Stimulated activated naive B cell treated with anti-CD40 and anti-IgM and Interleukin-4, amounts not matched to agents 10 μg/mL and 1 μg/mL and 100 μg/mL, for 72 hours (primary cell): ENCODE measurements around the gene TNIP1.
A peak's percentile ranks its signal among the peaks of the same experiment; 100 is the strongest.

Experiments
- ATAC-seq, 2 donors: fragments of 150-1000 bp; cut with Tn5 transposase; replicated peaks; 2 replicates each; pipeline ENCODE4 v1.10.0; 2021; ENCODE audit warnings: moderate library complexity in 1 of 2
- DNase-seq: peaks from one replicate; pipeline ENCODE4 v3.0.0; 2021
- H3K27ac Mint-ChIP-seq: one replicate; pipeline ENCODE4 v1.8.0; 2022; ENCODE audit warnings: mild to moderate bottlenecking, mixed read lengths
- H3K27me3 Mint-ChIP-seq, 2 donors: one replicate each; pipeline ENCODE4 v1.8.0; 2022; ENCODE audit warnings: mixed read lengths in 2 of 2
- H3K36me3 Mint-ChIP-seq, 2 donors: one replicate each; pipeline ENCODE4 v1.8.0; 2022; ENCODE audit warnings: mixed read lengths in 2 of 2, mild to moderate bottlenecking in 1 of 2
- H3K4me1 Mint-ChIP-seq, 2 donors: one replicate each; pipeline ENCODE4 v1.8.0; 2022; ENCODE audit warnings: mixed read lengths in 2 of 2, mild to moderate bottlenecking in 1 of 2
- H3K4me3 Mint-ChIP-seq, 2 donors: one replicate each; pipeline ENCODE4 v1.8.0; 2022; ENCODE audit warnings: mild to moderate bottlenecking in 2 of 2, mixed read lengths in 2 of 2, moderate library complexity in 1 of 2
- H3K9me3 Mint-ChIP-seq, 2 donors: one replicate each; pipeline ENCODE4 v1.8.0; 2022; ENCODE audit warnings: mixed read lengths in 2 of 2, mild to moderate bottlenecking in 1 of 2

The TNIP1 gene

DNA sequence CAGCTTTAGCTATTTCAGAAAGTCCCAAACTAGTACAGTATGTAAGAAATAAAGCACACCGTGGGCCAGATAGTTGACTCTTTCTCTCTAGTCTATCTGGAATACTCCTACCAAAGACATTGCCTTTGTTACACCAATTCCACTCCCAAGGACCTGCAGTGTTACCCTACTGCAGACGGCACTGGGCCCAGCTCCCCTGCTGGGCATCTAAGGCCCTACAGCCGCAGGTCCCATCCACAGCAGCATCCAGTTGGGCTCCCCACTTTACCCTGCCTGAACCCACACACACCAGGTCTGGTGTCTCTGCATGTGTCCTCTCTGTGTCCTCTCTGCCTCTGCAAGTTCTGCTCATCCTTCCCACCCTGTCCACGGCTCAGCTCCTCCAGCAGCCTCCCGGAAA, 22.5 kb downstream of the TNIP1 start:
- Mint-ChIP-seq H3K27me3 (no peaks in the 10 kb centered on the region), H3K27ac (peak overlapping the region; percentile 94), H3K4me1 (peaks cover 75 to 100% of the 10 kb centered on the region in 2 donors), H3K9me3 (no peaks in the 10 kb centered on the region), H3K36me3 (peaks cover 80 to 95% of the 10 kb centered on the region in 2 donors), H3K4me3 (peak overlapping the region; percentile 76 to 80)
- no peak for ATAC-seq
- no peak for DNase-seq

DNA sequence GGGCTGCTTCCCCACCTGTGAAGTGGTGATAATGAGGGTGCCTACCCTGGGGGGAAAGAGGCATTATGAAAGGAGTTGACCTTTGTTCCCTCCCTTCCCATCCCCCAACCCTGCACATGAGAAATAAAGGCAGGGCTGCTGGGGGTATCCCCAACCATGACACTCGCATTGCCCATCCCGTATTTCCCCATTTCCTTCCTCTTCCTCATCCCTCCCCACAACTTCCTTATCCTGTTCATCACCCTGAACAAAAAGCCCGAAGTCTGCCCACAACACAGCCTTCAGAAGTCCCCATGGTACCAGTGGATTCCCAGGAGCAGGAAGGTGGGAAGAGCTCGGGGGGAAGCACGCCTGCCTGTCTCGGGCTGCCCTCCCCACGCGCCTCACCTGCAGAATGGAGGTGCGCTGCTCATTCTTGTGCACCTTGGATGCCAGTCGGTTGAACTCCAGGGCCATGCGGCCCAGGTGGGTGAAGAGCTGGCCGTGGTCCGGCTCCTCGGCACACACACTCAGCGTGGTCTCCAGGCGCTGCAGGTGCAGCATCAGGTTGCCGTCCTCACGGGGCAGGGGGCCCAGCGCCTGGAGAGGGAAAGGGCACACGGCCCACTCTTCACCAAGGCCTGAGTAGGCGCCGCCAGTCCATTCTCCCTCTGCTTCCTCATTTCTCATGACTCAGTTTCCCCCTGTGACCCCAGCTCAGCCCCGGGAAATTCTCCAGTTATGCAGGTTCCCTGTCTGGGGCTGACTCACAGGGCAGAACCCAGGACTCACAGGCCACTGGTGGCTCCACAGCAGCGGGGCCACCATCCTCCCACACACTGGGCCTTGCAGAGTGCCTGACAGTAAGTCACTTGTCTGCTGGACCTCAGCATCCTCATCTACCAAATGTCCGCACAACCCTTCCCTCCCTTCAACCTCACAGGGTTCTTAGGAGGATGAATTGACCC, 24.2 kb downstream of the TNIP1 start:
- Mint-ChIP-seq H3K27ac (peak overlapping the region; percentile 89), H3K4me1 (peaks cover 76 to 100% of the 10 kb centered on the region in 2 donors)
- no peak for DNase-seq

DNA sequence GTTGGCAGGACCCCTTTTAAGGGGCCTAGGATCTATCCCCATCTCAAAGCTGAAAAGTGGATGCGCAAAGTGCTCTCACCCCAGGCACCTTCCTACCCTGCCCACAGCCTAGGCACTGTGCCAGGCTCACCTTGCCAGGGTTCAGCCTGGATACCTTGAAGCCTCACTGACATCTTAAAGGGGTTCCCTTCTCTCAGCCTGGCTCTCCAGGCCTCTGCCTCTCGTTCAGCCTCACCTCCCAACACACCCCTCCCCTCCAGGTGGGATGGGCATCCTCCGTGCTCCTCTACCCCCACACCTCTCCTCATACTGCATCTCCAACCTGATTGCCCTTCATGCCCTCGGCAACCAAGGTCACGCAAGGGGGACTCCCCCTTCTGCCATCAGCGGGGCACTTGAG, 25.5 kb downstream of the TNIP1 start:
- Mint-ChIP-seq H3K4me1 (peaks cover 72 to 95% of the 10 kb centered on the region in 2 donors), H3K9me3 (no peaks in the 10 kb centered on the region), H3K27ac (peak overlapping the region; percentile 80), H3K27me3 (no peaks in the 10 kb centered on the region), H3K4me3 (peak overlapping the region; percentile 32 to 33), H3K36me3 (peaks cover 75 to 91% of the 10 kb centered on the region in 2 donors)
- DNase-seq: no peak
- no peak for ATAC-seq

More for the DNA sequence above, 24.2 kb downstream of the TNIP1 start:
- no peak for ATAC-seq
- Mint-ChIP-seq H3K36me3 (peaks cover 79 to 95% of the 10 kb centered on the region in 2 donors), H3K4me3 (peak overlapping the region; percentile 60 to 65), H3K27me3 (no peaks in the 10 kb centered on the region), H3K9me3 (no peaks in the 10 kb centered on the region)

DNA sequence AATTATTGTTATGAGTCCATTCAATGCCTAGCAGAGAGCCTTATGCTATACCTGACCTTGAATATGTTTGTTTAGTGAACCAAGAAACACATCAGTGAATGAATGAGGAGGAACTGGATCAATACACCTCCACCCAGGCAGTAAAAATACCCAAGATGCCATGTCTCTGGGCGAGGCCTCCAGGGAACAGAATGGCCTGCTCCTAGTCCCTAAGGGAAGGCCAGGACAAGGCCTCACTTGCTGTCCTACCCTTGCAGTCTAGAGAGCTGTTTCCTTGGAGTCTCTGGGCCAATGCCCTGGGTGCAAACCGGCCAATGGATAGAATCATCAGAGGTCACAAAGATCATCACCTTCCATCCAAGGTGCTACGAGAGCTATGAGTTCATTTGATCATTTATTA, 26.1 kb downstream of the TNIP1 start:
- H3K4me1 Mint-ChIP-seq: peaks cover 67 to 89% of the 10 kb centered on the region in 2 donors
- H3K27ac Mint-ChIP-seq: peak overlapping the region; percentile 56
- H3K27me3 Mint-ChIP-seq: no peaks in the 10 kb centered on the region
- peak overlapping the region in 1 of 2 donors; percentile 25 for H3K4me3 Mint-ChIP-seq
- no peaks in the 10 kb centered on the region for H3K9me3 Mint-ChIP-seq
- no peak for DNase-seq
- H3K36me3 Mint-ChIP-seq: peaks cover 75 to 90% of the 10 kb centered on the region in 2 donors
- no peak for ATAC-seq

DNA sequence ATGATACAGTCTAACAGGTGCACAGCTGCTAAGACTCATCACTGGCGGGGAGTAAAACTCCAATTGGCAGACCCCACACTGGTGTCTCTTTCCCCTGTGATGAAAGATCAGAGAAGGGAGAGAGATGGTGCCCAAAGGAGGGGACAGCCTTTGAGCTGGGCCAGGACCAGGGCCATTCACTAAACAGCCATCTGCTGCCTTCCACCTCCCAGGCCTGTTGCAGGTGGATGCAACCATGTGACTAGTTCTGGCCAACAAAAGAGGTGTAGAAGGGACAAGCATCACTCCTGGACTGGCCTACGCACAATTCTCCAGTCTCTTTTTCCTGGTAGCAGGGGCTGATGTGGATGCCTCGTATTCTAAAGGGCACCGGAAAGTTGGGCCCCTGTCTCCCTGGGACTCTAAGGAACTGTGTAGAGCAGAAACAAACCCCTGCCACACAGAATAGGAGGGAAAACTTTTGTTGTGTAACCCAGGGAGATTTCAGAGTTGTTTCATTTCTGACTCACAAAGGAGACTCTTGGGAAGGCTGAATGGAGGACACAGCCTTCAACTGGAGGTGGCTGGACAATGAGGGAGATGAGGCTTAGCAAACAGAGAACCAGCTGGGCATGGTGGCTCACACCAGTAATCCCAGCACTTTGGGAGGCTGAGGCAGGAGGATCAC, 26.9 kb downstream of the TNIP1 start:
- Mint-ChIP-seq H3K4me3 (no peak overlapping the region), H3K4me1 (peaks cover 64 to 85% of the 10 kb centered on the region in 2 donors), H3K36me3 (peaks cover 74 to 90% of the 10 kb centered on the region in 2 donors), H3K9me3 (no peaks in the 10 kb centered on the region), H3K27me3 (no peaks in the 10 kb centered on the region), H3K27ac (peak overlapping the region; percentile 95)
- DNase-seq (no peak), ATAC-seq (no peak)

DNA sequence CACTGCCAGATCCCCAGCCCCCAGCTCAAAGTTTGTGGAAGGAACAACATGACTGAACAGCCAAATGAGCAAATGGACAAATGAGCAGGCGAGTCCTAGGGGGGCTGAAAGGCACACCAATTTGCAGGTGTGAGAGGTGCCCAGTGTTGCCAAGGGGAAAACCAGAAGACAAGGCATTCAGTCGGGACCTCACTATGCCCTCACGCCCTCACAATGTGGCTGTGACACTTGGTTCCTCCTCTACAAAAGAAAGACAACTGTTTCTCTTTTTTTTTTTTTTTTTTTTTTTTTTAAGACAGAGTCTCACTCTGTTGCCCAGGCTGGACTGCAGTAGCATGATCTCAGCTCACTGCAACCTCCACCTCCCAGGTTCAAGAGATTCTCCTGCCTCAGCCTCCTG, 28.0 kb downstream of the TNIP1 start:
- no peaks in the 10 kb centered on the region for H3K27me3 Mint-ChIP-seq
- H3K9me3 Mint-ChIP-seq: no peaks in the 10 kb centered on the region
- peak overlapping the region; percentile 95 for H3K27ac Mint-ChIP-seq
- H3K36me3 Mint-ChIP-seq: peaks cover 75 to 90% of the 10 kb centered on the region in 2 donors
- H3K4me1 Mint-ChIP-seq: peaks cover 66 to 84% of the 10 kb centered on the region in 2 donors
- DNase-seq (no peak), ATAC-seq (peak; percentile 56 to 67)
- H3K4me3 Mint-ChIP-seq: peak overlapping the region; percentile 51 to 77

DNA sequence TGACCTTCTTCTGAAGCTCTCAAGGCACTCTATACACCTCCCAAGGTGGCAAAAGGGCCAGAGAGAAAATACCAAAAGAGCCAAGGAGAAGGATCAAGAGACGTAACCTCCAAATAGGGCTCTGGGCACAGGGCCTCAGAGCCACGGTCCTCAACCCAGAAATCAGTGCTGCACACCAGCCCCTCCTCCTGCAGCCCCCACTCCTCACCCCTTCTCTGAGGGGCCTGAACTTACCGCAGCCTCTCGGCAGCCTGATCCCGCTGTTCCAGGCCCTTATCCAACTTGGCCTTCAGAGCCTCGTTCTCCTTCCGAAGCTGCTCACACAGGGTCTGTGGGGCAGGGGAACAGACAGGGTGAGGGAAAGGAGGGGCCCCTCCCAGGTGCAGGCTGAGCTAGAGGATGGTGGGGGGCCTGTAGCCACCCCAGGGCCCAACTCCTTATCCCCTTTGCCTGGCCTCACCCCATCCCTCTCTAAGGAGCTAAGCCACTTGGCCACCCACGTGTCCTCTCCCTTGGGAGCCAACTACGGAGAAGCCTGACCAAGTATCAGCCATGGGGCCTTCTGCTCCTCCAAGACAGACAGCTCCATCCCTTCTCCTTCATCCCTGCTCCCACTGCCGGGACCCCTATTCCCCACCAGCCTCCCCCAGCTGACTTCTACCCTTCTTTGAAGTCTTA, 28.8 kb downstream of the TNIP1 start:
- H3K36me3 Mint-ChIP-seq: peaks cover 79 to 93% of the 10 kb centered on the region in 2 donors
- peak in 1 of 2 donors; percentile 1 for ATAC-seq

DNA sequence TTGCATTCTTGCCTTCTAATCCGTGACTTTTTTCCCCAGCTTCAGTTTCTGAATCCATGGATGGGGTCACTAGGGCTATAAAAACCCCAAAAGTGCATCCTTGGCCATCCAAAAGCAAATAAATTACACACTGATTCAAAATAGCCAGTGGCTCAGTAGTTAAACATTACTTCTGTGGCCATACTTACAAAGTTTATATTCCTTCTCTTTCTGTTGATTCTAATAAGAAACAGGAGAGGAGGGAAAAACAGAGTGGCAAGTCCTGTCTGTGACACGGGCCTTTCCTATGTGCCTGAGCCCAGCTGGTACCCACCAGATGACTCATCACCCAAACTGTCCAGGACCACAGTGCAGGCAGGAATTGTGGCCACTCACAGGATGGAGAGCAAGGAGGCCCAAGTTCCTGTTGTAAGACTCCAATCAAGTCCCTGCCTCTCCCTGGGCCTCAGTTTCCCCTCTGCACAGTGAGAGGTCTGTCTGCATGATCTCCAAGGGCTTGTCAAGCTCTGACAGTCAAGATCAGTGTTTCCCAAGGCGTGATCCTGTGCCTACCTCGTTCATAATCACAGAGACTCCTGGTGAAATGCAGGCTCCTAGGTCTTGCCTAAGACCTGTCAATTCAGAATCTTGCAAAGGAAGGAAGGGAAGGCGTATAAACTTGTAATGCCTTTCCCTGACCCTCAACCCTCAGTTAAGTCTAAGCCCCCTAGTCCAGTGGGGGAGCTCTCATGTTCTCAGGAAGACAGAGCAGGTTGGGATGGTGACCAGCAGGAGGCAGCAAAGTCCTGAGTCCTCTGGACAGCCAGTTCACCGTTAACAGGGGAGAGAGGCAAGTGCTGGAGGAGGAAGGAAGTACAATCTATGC, 29.5 kb downstream of the TNIP1 start:
- Mint-ChIP-seq H3K36me3 (peaks cover 73 to 92% of the 10 kb centered on the region in 2 donors), H3K9me3 (no peaks in the 10 kb centered on the region), H3K27ac (peak overlapping the region; percentile 95), H3K4me3 (peak overlapping the region in 1 of 2 donors; percentile 58), H3K27me3 (no peaks in the 10 kb centered on the region), H3K4me1 (peaks cover 60 to 76% of the 10 kb centered on the region in 2 donors)
- peak; percentile 68 for DNase-seq
- ATAC-seq: peak; percentile 69 to 81

More for the DNA sequence above, 28.8 kb downstream of the TNIP1 start:
- no peaks in the 10 kb centered on the region for H3K9me3 Mint-ChIP-seq
- H3K4me3 Mint-ChIP-seq: peak overlapping the region; percentile 51 to 77
- H3K27me3 Mint-ChIP-seq: no peaks in the 10 kb centered on the region
- H3K27ac Mint-ChIP-seq: peak overlapping the region; percentile 95
- DNase-seq: no peak
- H3K4me1 Mint-ChIP-seq: peaks cover 68 to 84% of the 10 kb centered on the region in 2 donors

DNA sequence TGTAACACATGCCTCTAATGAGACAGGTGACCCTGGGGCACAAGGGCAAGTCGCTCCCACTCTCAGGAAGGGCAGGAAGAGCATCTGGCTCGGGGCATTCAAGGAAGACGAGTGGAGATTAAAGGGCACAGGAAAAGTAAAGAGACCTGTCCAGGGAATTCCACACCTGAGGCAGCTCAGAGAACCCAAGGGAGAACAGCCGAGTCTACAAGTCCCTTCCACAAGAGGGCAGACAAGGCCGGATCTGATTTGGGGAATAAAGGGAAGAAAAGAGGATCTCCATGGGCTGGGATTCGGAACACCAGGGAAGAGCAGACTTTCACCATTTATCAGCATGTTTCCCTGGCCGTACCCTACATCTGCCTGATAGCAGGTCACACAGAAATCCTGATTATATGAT, 32.3 kb downstream of the TNIP1 start:
- no peaks in the 10 kb centered on the region for H3K9me3 Mint-ChIP-seq
- DNase-seq: no peak
- H3K27me3 Mint-ChIP-seq: no peaks in the 10 kb centered on the region
- peak overlapping the region; percentile 87 for H3K27ac Mint-ChIP-seq
- no peak overlapping the region for H3K4me3 Mint-ChIP-seq
- ATAC-seq: no peak
- peaks cover 42 to 62% of the 10 kb centered on the region in 2 donors for H3K4me1 Mint-ChIP-seq
- H3K36me3 Mint-ChIP-seq: peaks cover 70 to 83% of the 10 kb centered on the region in 2 donors

DNA sequence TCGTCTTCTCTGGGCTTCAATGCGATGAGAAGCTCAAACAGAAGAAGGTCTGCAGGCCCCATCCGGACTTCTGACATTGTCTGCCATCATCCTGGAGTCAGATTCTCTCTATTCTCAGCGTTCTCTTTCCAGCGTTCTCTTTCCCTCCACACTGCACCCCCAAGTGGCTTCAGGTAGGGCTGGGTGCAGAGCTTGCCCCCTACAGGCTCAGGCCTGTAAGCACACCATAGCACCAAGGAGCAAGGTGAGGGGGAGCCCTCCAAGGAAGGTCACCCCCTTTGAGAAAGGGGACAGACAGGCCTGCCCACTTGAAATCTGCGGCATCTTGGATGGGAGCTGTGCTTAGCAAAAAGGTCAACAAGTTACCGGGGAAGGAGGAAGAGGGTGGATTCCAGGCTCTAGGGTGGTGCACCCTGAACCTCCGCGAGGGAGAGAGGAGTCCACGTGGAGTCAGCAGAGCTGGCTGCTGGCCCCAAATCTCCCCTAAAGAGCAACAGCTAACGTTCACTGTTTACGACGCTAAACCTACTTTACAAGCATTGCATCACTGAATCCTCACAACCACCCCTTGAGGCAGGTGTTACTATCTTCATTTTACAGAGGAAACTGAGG, 32.9 kb downstream of the TNIP1 start:
- Mint-ChIP-seq H3K27me3 (no peaks in the 10 kb centered on the region), H3K9me3 (no peaks in the 10 kb centered on the region), H3K27ac (peak overlapping the region; percentile 87), H3K4me1 (peaks cover 37 to 56% of the 10 kb centered on the region in 2 donors), H3K4me3 (peak overlapping the region in 1 of 2 donors; percentile 30), H3K36me3 (peaks cover 65 to 81% of the 10 kb centered on the region in 2 donors)
- DNase-seq (no peak), ATAC-seq (peak; percentile 57 to 64)

DNA sequence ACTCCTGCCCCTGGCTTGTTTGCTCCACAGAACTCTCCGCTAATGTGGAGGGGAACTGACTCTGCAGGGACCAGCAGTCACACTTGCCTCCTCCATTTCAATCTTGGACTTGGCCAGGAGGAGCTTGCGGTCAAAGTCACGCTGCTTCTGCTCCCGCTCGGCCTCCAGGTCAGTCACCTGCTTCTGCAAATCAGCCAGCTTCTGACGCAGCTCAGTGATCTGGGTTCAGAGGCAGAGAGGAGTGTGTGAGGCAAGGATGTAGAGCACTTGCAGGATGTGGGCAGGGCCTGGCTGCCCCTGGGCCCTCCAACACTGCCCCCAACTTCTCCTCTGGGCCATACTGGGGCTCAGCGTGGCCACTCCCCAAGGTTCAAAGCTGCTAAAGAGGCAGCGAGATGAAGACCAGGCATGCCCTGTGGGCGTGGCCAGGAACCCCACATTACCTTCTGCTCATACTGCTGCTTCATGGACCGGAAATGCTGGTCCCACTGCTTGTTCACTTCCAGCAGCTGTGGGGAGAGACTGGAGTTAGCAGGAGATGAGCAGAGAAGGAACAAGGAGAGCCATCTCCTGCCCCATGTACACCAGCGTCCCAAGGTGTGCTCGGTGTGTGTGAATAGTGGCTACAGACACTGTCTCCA, 38.3 kb downstream of the TNIP1 start:
- no peak for ATAC-seq

DNA sequence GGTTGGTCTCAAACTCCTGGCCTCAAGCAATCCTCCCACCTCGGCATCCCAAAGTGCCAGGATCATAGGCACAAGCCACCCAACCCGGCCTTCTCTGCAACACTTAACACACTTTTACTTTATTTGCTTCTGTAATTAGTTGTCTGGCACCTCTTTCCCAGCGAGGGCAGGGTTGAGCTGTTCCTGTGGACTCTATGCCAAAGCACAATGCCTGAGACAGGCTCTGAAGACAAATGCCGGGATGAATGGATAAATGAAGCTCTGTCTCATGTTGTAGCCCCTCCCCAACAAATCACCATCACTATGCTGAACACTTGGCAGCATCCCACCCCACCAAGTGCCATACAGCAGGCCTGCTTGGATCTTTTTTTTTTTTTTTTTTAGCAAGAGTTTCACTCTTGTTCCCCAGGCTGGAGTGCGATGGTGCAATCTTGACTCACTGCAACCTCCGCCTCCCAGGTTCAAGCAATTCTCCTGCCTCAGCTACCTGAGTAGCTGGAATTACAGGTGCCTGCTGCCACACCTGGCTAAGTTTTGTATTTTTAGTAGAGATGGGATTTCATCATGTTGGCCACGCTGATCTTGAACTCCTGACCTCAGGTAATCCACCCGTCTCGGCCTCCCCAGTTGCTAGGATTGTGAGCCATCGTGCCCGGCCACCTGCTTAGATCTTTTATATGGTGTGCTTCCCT, 39.1 kb downstream of the TNIP1 start:
- no peak overlapping the region for H3K4me3 Mint-ChIP-seq
- H3K27me3 Mint-ChIP-seq: no peaks in the 10 kb centered on the region
- H3K9me3 Mint-ChIP-seq: no peaks in the 10 kb centered on the region
- peaks cover 55 to 77% of the 10 kb centered on the region in 2 donors for H3K36me3 Mint-ChIP-seq
- H3K27ac Mint-ChIP-seq: peak overlapping the region; percentile 92
- DNase-seq (no peak), ATAC-seq (no peak)
- H3K4me1 Mint-ChIP-seq: peaks cover 15 to 38% of the 10 kb centered on the region in 2 donors

More for the DNA sequence above, 38.3 kb downstream of the TNIP1 start:
- H3K4me3 Mint-ChIP-seq: no peak overlapping the region
- peaks cover 54 to 77% of the 10 kb centered on the region in 2 donors for H3K36me3 Mint-ChIP-seq
- no peaks in the 10 kb centered on the region for H3K9me3 Mint-ChIP-seq
- no peaks in the 10 kb centered on the region for H3K27me3 Mint-ChIP-seq
- H3K27ac Mint-ChIP-seq: peak overlapping the region; percentile 92
- H3K4me1 Mint-ChIP-seq: peaks cover 14 to 37% of the 10 kb centered on the region in 2 donors
- DNase-seq: no peak
